ENCODE data around the gene MYBPH.

Gene MYBPH, protein sequence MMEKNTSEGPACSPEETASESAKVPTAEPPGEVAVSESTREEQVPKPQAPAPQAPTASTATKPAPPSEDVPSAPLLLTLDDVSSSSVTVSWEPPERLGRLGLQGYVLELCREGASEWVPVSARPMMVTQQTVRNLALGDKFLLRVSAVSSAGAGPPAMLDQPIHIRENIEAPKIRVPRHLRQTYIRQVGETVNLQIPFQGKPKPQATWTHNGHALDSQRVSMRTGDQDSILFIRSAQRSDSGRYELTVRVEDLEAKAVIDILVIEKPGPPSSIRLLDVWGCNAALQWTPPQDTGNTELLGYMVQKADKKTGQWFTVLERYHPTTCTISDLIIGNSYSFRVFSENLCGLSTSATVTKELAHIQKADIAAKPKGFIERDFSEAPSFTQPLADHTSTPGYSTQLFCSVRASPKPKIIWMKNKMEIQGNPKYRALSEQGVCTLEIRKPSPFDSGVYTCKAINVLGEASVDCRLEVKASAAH

DNA sequence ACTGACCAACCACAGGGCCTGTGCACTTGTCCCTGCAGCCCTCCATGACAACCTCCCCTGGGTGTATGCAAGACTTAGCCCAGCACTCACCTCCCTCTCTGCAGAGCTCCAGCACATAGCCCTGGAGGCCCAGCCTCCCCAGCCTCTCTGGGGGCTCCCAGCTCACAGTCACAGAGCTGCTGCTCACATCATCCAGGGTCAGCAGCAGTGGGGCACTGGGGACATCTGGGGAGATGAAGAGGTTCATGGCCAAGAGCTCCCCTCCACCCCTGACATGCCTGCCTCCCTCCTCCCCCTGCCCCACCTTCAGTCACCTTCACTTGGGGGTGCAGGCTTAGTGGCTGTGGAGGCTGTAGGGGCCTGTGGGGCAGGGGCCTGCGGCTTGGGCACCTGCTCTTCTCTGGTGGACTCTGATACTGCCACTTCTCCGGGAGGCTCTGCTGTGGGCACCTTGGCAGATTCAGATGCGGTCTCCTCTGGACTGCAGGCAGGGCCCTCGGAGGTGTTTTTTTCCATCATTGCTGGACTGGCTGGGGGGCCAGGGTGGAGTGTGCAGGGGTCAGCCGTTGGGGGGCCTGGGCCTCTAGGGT is at the start of gene MYBPH:
Gene MYBPH (minus strand): TSS at position 590 of the 590 bp plus-strand sequence. CDS start 71 bp downstream, at position 519.
- no peak within 1 kb of the TSS for H3K27ac ChIP-seq (ENCODE audit: poor library complexity, severe bottlenecking)
- TF ChIP-seq, protein P1, sequence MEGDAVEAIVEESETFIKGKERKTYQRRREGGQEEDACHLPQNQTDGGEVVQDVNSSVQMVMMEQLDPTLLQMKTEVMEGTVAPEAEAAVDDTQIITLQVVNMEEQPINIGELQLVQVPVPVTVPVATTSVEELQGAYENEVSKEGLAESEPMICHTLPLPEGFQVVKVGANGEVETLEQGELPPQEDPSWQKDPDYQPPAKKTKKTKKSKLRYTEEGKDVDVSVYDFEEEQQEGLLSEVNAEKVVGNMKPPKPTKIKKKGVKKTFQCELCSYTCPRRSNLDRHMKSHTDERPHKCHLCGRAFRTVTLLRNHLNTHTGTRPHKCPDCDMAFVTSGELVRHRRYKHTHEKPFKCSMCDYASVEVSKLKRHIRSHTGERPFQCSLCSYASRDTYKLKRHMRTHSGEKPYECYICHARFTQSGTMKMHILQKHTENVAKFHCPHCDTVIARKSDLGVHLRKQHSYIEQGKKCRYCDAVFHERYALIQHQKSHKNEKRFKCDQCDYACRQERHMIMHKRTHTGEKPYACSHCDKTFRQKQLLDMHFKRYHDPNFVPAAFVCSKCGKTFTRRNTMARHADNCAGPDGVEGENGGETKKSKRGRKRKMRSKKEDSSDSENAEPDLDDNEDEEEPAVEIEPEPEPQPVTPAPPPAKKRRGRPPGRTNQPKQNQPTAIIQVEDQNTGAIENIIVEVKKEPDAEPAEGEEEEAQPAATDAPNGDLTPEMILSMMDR (IDR thresholded peaks at IDR 0.05; ENCODE audit: poor library complexity, severe bottlenecking): no peak

DNA sequence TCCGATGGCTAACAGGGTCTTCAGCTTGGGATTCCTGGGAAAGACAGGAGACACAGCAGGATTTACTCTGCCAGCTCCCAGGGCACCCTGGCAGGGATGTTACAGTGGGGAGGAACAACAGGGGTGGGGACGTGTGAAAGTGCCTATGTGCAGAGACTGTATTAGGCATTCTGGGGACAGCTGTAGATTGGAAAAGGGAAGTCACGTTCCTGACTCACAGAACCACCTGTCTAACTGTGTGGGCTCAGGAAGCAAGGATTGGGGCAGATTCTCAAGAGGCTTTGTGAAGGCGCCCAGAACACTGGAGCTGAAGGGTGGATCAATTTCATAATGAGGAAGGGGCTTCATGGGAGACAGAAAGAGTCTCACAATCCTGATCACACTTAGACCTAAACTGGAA is 49.4 kb upstream of the MYBPH start:
- Histone ChIP-seq H3K9me3 (ENCODE audit: severe bottlenecking) (no peaks in the 10 kb centered on the region), H3K36me3 (ENCODE audit: low read depth) (no peaks in the 10 kb centered on the region), H3K27ac (ENCODE audit: poor library complexity, severe bottlenecking) (no peak overlapping the region), H3K27me3 (ENCODE audit: insufficient read depth, poor library complexity, severe bottlenecking) (no peaks in the 10 kb centered on the region), H3K4me3 (ENCODE audit: severe bottlenecking) (no peak overlapping the region), H3K4me1 (ENCODE audit: insufficient read depth, poor library complexity, severe bottlenecking) (no peaks in the 10 kb centered on the region)
- no peak for ATAC-seq (ENCODE audit: low read depth)
- TF ChIP-seq, protein P1 (IDR thresholded peaks at IDR 0.05; ENCODE audit: poor library complexity, severe bottlenecking): no peak
- no peak for DNase-seq (ENCODE audit: low spot score)

More for the DNA sequence above, at the start of gene MYBPH:
- no peak within 1 kb of the TSS for H3K4me3 ChIP-seq (ENCODE audit: severe bottlenecking)
- H3K4me1 ChIP-seq (ENCODE audit: insufficient read depth, poor library complexity, severe bottlenecking): no peaks in the 10 kb centered on the region
- H3K36me3 ChIP-seq (ENCODE audit: low read depth): no peaks in the 10 kb centered on the region
- no peaks in the 10 kb centered on the region for H3K27me3 ChIP-seq (ENCODE audit: insufficient read depth, poor library complexity, severe bottlenecking)
- no peaks in the 10 kb centered on the region for H3K9me3 ChIP-seq (ENCODE audit: severe bottlenecking)
- DNase-seq (ENCODE audit: low spot score): no peak
- no peak for ATAC-seq (ENCODE audit: low read depth)

DNA sequence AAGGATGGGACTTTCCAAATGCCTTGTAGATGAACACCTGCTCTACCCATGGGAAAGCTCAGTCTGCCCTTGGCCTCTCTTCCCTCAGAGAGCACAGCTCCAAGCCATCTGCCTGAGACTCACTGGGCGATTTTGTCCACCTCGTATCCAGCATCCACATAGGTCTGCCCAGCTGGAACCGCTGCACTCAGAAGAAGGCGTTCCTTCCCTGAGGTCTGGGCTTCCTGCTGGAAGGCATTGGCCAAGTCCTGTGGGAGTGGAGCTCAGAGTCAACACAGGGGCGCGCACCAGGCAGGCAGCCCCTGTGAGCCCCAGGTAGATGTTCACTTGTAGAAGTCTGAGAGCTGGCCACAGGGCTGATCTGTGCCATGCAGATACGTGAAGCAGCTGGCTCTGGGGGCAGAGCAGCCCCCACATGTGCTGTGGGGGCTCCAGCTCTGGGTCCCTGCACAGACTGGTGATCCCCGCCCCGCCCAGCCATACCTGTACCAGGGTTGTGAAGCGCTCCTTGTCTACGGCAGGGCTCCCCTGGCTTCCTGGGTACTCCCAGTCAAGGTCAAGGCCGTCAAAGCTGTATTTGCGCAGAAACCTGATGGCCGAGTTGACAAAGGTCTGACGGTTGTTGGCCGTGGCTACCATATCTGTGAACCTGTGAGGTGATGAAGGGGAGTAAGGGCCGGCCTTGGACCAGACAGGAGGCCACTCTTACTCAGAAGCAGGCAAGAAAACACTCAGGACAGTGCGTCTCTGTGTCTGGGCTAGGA is 47.6 kb upstream of the MYBPH start:
- Histone ChIP-seq H3K27me3 (ENCODE audit: insufficient read depth, poor library complexity, severe bottlenecking) (no peaks in the 10 kb centered on the region), H3K9me3 (ENCODE audit: severe bottlenecking) (no peaks in the 10 kb centered on the region), H3K4me3 (ENCODE audit: severe bottlenecking) (no peak overlapping the region), H3K36me3 (ENCODE audit: low read depth) (no peaks in the 10 kb centered on the region), H3K27ac (ENCODE audit: poor library complexity, severe bottlenecking) (no peak overlapping the region), H3K4me1 (ENCODE audit: insufficient read depth, poor library complexity, severe bottlenecking) (no peaks in the 10 kb centered on the region)
- DNase-seq (ENCODE audit: low spot score) (no peak), ATAC-seq (ENCODE audit: low read depth) (no peak)
- TF ChIP-seq, protein P1 (IDR thresholded peaks at IDR 0.05; ENCODE audit: poor library complexity, severe bottlenecking): no peak

DNA sequence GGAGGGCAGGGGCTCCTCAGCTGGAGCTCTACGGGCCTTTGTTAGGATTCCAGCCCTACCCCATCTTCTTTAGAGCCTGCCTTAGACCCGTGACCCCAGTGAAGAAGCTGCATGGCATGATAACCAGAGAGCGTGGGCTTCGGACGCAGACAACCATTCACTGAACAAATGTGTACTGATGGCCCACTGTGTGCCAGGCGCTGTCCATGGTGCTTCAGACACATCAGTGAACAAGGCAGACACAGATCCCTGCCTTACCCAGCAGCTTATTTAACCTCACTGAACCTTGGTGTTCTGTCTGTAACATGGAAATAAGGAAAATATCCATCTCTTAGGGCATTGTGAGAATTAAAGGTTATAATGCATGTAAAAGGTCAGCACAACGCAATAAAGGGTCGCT is 44.3 kb upstream of the MYBPH start:
- TF ChIP-seq, protein P1 (IDR thresholded peaks at IDR 0.05; ENCODE audit: poor library complexity, severe bottlenecking): no peak
- no peaks in the 10 kb centered on the region for H3K27me3 ChIP-seq (ENCODE audit: insufficient read depth, poor library complexity, severe bottlenecking)
- no peak for ATAC-seq (ENCODE audit: low read depth)

More for the DNA sequence above, 44.3 kb upstream of the MYBPH start:
- Histone ChIP-seq H3K36me3 (ENCODE audit: low read depth) (no peaks in the 10 kb centered on the region), H3K9me3 (ENCODE audit: severe bottlenecking) (no peaks in the 10 kb centered on the region), H3K4me3 (ENCODE audit: severe bottlenecking) (no peak overlapping the region), H3K27ac (ENCODE audit: poor library complexity, severe bottlenecking) (no peak overlapping the region), H3K4me1 (ENCODE audit: insufficient read depth, poor library complexity, severe bottlenecking) (no peaks in the 10 kb centered on the region)
- DNase-seq (ENCODE audit: low spot score): no peak

Measured in RWPE2 (cell line).